Ovary (tissue), 3 donors: ENCODE results near the gene QSOX2.

Experiments
- CTCF ChIP-seq, 3 donors: fragments of 450-650 bp in 2 of 3; fragments of 200-600 bp in 1 of 3; IDR thresholded peaks; one replicate each; pipeline versions ENCODE4 v1.5.1 to v1.8.0; 2016 to 2022; ENCODE audit warnings: antibody characterized with exemption in 3 of 3, mild to moderate bottlenecking in 1 of 3
- EP300 ChIP-seq: sonication (generic); formaldehyde crosslinking; IDR thresholded peaks from one replicate; pipeline ENCODE4 v1.6.1; 2017; ENCODE audit warnings: antibody characterized with exemption
- donor health status: DM: no; HTN: no; CAD: no.

GRCh38 chr9:136260936-136261472 is 15.4 kb upstream of the QSOX2 start:
- TF ChIP-seq CTCF (IDR thresholded peaks at IDR 0.05) (no peak), EP300 (no peak)
